ENCODE measurements around the gene RALGPS2.

RALGPS2 gene

GRCh38 chr1:178869119-178869697 lies 144.2 kb downstream of the RALGPS2 start:
- peaks cover 2% of the 10 kb centered on the region for H3K79me1 ChIP-seq (ENCODE audit: low read length)
- no peak overlapping the region for H3K4ac ChIP-seq (ENCODE audit: low read depth, low read length)
- H3K9ac ChIP-seq (ENCODE audit: low read length) = no peak overlapping the region
- no peak overlapping the region for H2AFZ ChIP-seq (ENCODE audit: insufficient read depth, low read length, poor library complexity)
- no peak overlapping the region for H3K18ac ChIP-seq (ENCODE audit: low read length)
- H2BK5ac ChIP-seq (ENCODE audit: low read depth, low read length, poor library complexity) = no peak overlapping the region
- no peak overlapping the region for H3K14ac ChIP-seq (ENCODE audit: low read length)
- DNase-seq = no peak
- no peak overlapping the region for H4K12ac ChIP-seq (ENCODE audit: low read depth, low read length)
- no peak overlapping the region for H3K23ac ChIP-seq (ENCODE audit: low read length)
- H4K8ac ChIP-seq (ENCODE audit: low read depth, low read length) = no peak overlapping the region
- no peak overlapping the region for H3K27ac ChIP-seq (ENCODE audit: low read depth, low read length)
- peaks cover 0 to 5% of the 10 kb centered on the region in 2 experiments for H3K4me1 ChIP-seq (ENCODE audit: control insufficient read depth in 1 of 2, insufficient read depth in 2 of 2, low read length in 2 of 2)
- no peak overlapping the region for H2BK120ac ChIP-seq (ENCODE audit: insufficient read depth, low read length, poor library complexity)
- H2BK12ac ChIP-seq (ENCODE audit: low read length) = no peak overlapping the region
- no peaks in the 10 kb centered on the region for H3K9me3 ChIP-seq (ENCODE audit: insufficient read depth, low read depth, low read length)
- no peak overlapping the region for H3K4me2 ChIP-seq (ENCODE audit: low read length)
- H3K27me3 ChIP-seq (ENCODE audit: insufficient read depth, low read length) = no peaks in the 10 kb centered on the region
- no peak overlapping the region for H2AK5ac ChIP-seq (ENCODE audit: low read length)
- no CpG with 5 or more reads among the region's 3 CpGs for WGBS (ENCODE audit: extremely low coverage, insufficient coverage, insufficient read length)
- H3K4me3 ChIP-seq (ENCODE audit: low read depth, low read length) = no peak overlapping the region
- no peak overlapping the region for H4K91ac ChIP-seq (ENCODE audit: low read depth, low read length)
- no peaks in the 10 kb centered on the region for H3K79me2 ChIP-seq (ENCODE audit: control insufficient read depth, insufficient read depth, low read length, poor library complexity)
- no peaks in the 10 kb centered on the region for H3K36me3 ChIP-seq (ENCODE audit: control insufficient read depth in 1 of 2, insufficient read depth in 2 of 2, low read length in 2 of 2)

GRCh38 chr1:178870221-178870620 lies 145.2 kb downstream of the RALGPS2 start:
- no peaks in the 10 kb centered on the region for H3K79me2 ChIP-seq (ENCODE audit: control insufficient read depth, insufficient read depth, low read length, poor library complexity)
- no peak overlapping the region for H3K4ac ChIP-seq (ENCODE audit: low read depth, low read length)
- H2AK5ac ChIP-seq (ENCODE audit: low read length) = no peak overlapping the region
- no peak overlapping the region for H3K4me2 ChIP-seq (ENCODE audit: low read length)
- H3K9me3 ChIP-seq (ENCODE audit: insufficient read depth, low read depth, low read length) = no peaks in the 10 kb centered on the region
- H2AFZ ChIP-seq (ENCODE audit: insufficient read depth, low read length, poor library complexity) = no peak overlapping the region
- no peak overlapping the region for H4K12ac ChIP-seq (ENCODE audit: low read depth, low read length)
- no peaks in the 10 kb centered on the region for H3K27me3 ChIP-seq (ENCODE audit: insufficient read depth, low read length)
- no peak overlapping the region for H3K27ac ChIP-seq (ENCODE audit: low read depth, low read length)
- H3K18ac ChIP-seq (ENCODE audit: low read length) = no peak overlapping the region
- no peak overlapping the region for H3K4me3 ChIP-seq (ENCODE audit: low read depth, low read length)
- no peaks in the 10 kb centered on the region for H3K79me1 ChIP-seq (ENCODE audit: low read length)
- no peak overlapping the region for H2BK12ac ChIP-seq (ENCODE audit: low read length)
- H4K8ac ChIP-seq (ENCODE audit: low read depth, low read length) = no peak overlapping the region
- H3K4me1 ChIP-seq (ENCODE audit: control insufficient read depth in 1 of 2, insufficient read depth in 2 of 2, low read length in 2 of 2) = peaks cover 0 to 2% of the 10 kb centered on the region in 2 experiments
- H2BK5ac ChIP-seq (ENCODE audit: low read depth, low read length, poor library complexity) = no peak overlapping the region
- no peak overlapping the region for H2BK120ac ChIP-seq (ENCODE audit: insufficient read depth, low read length, poor library complexity)
- WGBS (ENCODE audit: extremely low coverage, insufficient coverage, insufficient read length) = no CpG with 5 or more reads among the region's 1 CpG
- no peak overlapping the region for H3K14ac ChIP-seq (ENCODE audit: low read length)
- H3K36me3 ChIP-seq (ENCODE audit: control insufficient read depth in 1 of 2, insufficient read depth in 2 of 2, low read length in 2 of 2) = no peaks in the 10 kb centered on the region
- no peak for DNase-seq
- H3K9ac ChIP-seq (ENCODE audit: low read length) = no peak overlapping the region
- H4K91ac ChIP-seq (ENCODE audit: low read depth, low read length) = no peak overlapping the region
- no peak overlapping the region for H3K23ac ChIP-seq (ENCODE audit: low read length)

- Histone ChIP-seq H3K4me2 (ENCODE audit: low read length) (no peak within 1 kb of the TSS), H2BK12ac (ENCODE audit: low read length) (no peak within 1 kb of the TSS), H3K14ac (ENCODE audit: low read length) (no peak within 1 kb of the TSS), H3K9ac (ENCODE audit: low read length) (no peak within 1 kb of the TSS), H3K79me2 (ENCODE audit: control insufficient read depth, insufficient read depth, low read length, poor library complexity) (no peaks in the 10 kb centered on the region), H3K23ac (ENCODE audit: low read length) (no peak within 1 kb of the TSS), H3K36me3 (ENCODE audit: control insufficient read depth in 1 of 2, insufficient read depth in 2 of 2, low read length in 2 of 2) (no peaks in the 10 kb centered on the region), H3K27ac (ENCODE audit: low read depth, low read length) (no peak within 1 kb of the TSS), H3K4ac (ENCODE audit: low read depth, low read length) (no peak within 1 kb of the TSS), H4K91ac (ENCODE audit: low read depth, low read length) (no peak within 1 kb of the TSS), H4K12ac (ENCODE audit: low read depth, low read length) (no peak within 1 kb of the TSS), H2BK5ac (ENCODE audit: low read depth, low read length, poor library complexity) (no peak within 1 kb of the TSS), H2AFZ (ENCODE audit: insufficient read depth, low read length, poor library complexity) (no peak within 1 kb of the TSS), H2AK5ac (ENCODE audit: low read length) (no peak within 1 kb of the TSS), H3K18ac (ENCODE audit: low read length) (no peak within 1 kb of the TSS), H3K79me1 (ENCODE audit: low read length) (no peaks in the 10 kb centered on the region), H3K27me3 (ENCODE audit: insufficient read depth, low read length) (no peaks in the 10 kb centered on the region), H4K8ac (ENCODE audit: low read depth, low read length) (no peak within 1 kb of the TSS), H3K4me3 (ENCODE audit: low read depth, low read length) (no peak within 1 kb of the TSS), H3K4me1 (ENCODE audit: control insufficient read depth in 1 of 2, insufficient read depth in 2 of 2, low read length in 2 of 2) (peaks cover 0 to 2% of the 10 kb centered on the region in 2 experiments), H3K9me3 (ENCODE audit: insufficient read depth, low read depth, low read length) (no peaks in the 10 kb centered on the region), H2BK120ac (ENCODE audit: insufficient read depth, low read length, poor library complexity) (no peak within 1 kb of the TSS)
- DNase-seq = no peak
- no CpG with 5 or more reads among the region's 4 CpGs for WGBS (ENCODE audit: extremely low coverage, insufficient coverage, insufficient read length)
These were observed 145.9 kb downstream of the RALGPS2 start, which contains the start of gene ANGPTL1 for GRCh38 chr1:178870944-178871343. TSS of gene ANGPTL1 (minus strand) at chr1:178871077. CDS start at chr1:178865776, 5,301 bp downstream.

GRCh38 chr1:178871551-178872320 lies 146.7 kb downstream of the RALGPS2 start:
- H2BK120ac ChIP-seq (ENCODE audit: insufficient read depth, low read length, poor library complexity) = no peak overlapping the region

More at GRCh38 chr1:178871551-178872320, 146.7 kb downstream of the RALGPS2 start:
- H2AFZ ChIP-seq (ENCODE audit: insufficient read depth, low read length, poor library complexity) = no peak overlapping the region
- H3K4me3 ChIP-seq (ENCODE audit: low read depth, low read length) = no peak overlapping the region
- H4K91ac ChIP-seq (ENCODE audit: low read depth, low read length) = no peak overlapping the region
- no peak overlapping the region for H3K27ac ChIP-seq (ENCODE audit: low read depth, low read length)
- no peaks in the 10 kb centered on the region for H3K79me2 ChIP-seq (ENCODE audit: control insufficient read depth, insufficient read depth, low read length, poor library complexity)
- H2BK5ac ChIP-seq (ENCODE audit: low read depth, low read length, poor library complexity) = no peak overlapping the region
- H3K36me3 ChIP-seq (ENCODE audit: control insufficient read depth in 1 of 2, insufficient read depth in 2 of 2, low read length in 2 of 2) = no peaks in the 10 kb centered on the region
- no peaks in the 10 kb centered on the region for H3K27me3 ChIP-seq (ENCODE audit: insufficient read depth, low read length)
- H3K79me1 ChIP-seq (ENCODE audit: low read length) = no peaks in the 10 kb centered on the region
- no peak overlapping the region for H3K23ac ChIP-seq (ENCODE audit: low read length)
- no peak overlapping the region for H4K8ac ChIP-seq (ENCODE audit: low read depth, low read length)
- H3K18ac ChIP-seq (ENCODE audit: low read length) = no peak overlapping the region
- DNase-seq = no peak
- H2AK5ac ChIP-seq (ENCODE audit: low read length) = no peak overlapping the region
- no peak overlapping the region for H4K12ac ChIP-seq (ENCODE audit: low read depth, low read length)
- no peak overlapping the region for H3K9ac ChIP-seq (ENCODE audit: low read length)
- H3K4ac ChIP-seq (ENCODE audit: low read depth, low read length) = no peak overlapping the region
- no peaks in the 10 kb centered on the region for H3K9me3 ChIP-seq (ENCODE audit: insufficient read depth, low read depth, low read length)
- no peak overlapping the region for H3K14ac ChIP-seq (ENCODE audit: low read length)
- H3K4me2 ChIP-seq (ENCODE audit: low read length) = no peak overlapping the region
- peaks cover 0 to 2% of the 10 kb centered on the region in 2 experiments for H3K4me1 ChIP-seq (ENCODE audit: control insufficient read depth in 1 of 2, insufficient read depth in 2 of 2, low read length in 2 of 2)
- H2BK12ac ChIP-seq (ENCODE audit: low read length) = no peak overlapping the region
